SK-N-SH treated with all-trans-retinoic acid at 6 μM for 48 hours (cell line): Measurements from ENCODE around the gene IQSEC1.

Experiments
- GLIS3 ChIP-seq: fragments of 250-450 bp; sonication (Bioruptor Pico); IDR thresholded peaks from 2 replicates; pipeline ENCODE4 v1.5.0; 2020; ENCODE audit warnings: mild to moderate bottlenecking, moderate library complexity
- RARB ChIP-seq: fragments of 250-450 bp; sonication (Bioruptor Pico); IDR thresholded peaks from 2 replicates; pipeline ENCODE4 v1.8.0; 2021; ENCODE audit warnings: mild to moderate bottlenecking, moderate library complexity

DNA sequence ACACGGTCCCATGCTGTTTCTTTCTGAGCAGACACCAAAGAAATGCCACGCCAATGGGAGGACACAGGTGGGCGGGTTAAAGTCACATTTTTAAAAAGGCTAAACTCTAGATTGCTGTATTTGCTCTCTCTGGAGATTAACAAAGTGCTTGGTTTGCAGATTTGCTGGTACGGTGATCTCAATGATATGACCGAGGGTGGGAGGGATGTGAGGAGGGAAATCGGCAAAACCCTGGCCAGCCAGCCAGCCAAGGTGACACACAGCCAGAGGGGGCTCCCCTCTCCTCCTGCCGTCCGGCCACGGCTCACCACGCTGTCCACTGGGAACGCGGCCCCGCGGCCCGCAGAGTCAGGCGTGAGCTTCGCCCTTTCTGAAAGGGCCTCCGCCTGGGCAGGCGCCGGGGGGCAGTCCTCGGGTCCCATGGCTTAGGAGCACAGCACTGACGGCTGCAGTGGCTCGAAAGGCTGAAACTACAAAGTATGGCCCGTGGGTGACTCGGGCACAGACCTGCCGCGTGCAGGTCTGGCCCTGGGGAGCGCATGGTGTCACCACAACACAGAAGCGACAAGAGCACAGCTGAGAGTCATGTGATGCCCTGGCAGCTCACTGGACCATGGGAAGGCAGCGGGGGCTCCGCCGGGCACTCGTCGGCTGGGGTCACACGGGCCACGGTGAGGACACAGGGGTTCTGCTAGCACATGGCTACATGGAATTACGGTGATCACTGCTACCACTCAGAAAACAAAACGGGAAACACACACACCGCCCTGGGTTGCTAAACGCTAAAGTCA lies 174.1 kb downstream of the IQSEC1 start:
- TF ChIP-seq RARB (CRISPR knock-in tag) (no peak), GLIS3 (no peak)
